Activated CD4-positive, CD25-positive, alpha-beta regulatory T cell treated with anti-CD3 and anti-CD28 coated beads, Interleukin-2, amount 50 U/mL, for 72 hours (primary cell): ENCODE results near the gene KCTD1.

Source experiments
- DNase-seq: peaks from one replicate; pipeline ENCODE4 v3.0.0; 2021

KCTD1 gene

GRCh38 chr18:26519114-26519513, 29.2 kb downstream of the KCTD1 start:
- DNase-seq: no peak

- DNase-seq: no peak
Observed at GRCh38 chr18:26516964-26517363, 31.4 kb downstream of the KCTD1 start.

- no peak for DNase-seq
Observed at GRCh38 chr18:26515643-26516487, 32.5 kb downstream of the KCTD1 start.

GRCh38 chr18:26511339-26512071, 36.8 kb downstream of the KCTD1 start:
- no peak for DNase-seq

- DNase-seq: no peak
Observed at GRCh38 chr18:26510337-26510736, 38.0 kb downstream of the KCTD1 start.

GRCh38 chr18:26506012-26506411, 42.3 kb downstream of the KCTD1 start:
- no peak for DNase-seq

GRCh38 chr18:26504831-26505230, 43.5 kb downstream of the KCTD1 start:
- DNase-seq: no peak

GRCh38 chr18:26503382-26503781, 45.0 kb downstream of the KCTD1 start:
- no peak for DNase-seq

GRCh38 chr18:26502823-26503222, 45.5 kb downstream of the KCTD1 start:
- DNase-seq: no peak

- no peak for DNase-seq
Observed at GRCh38 chr18:26497866-26498265, 50.5 kb downstream of the KCTD1 start.

GRCh38 chr18:26496528-26496927, 51.8 kb downstream of the KCTD1 start:
- DNase-seq: no peak

GRCh38 chr18:26495287-26495686, 53.1 kb downstream of the KCTD1 start:
- no peak for DNase-seq

GRCh38 chr18:26493021-26493420, 55.3 kb downstream of the KCTD1 start:
- no peak for DNase-seq

- no peak for DNase-seq
Observed at GRCh38 chr18:26491194-26491816, 57.0 kb downstream of the KCTD1 start.

- no peak for DNase-seq
Observed at GRCh38 chr18:26489881-26490280, 58.5 kb downstream of the KCTD1 start.

GRCh38 chr18:26489191-26489590, 59.2 kb downstream of the KCTD1 start:
- no peak for DNase-seq

GRCh38 chr18:26488417-26489009, 59.8 kb downstream of the KCTD1 start:
- no peak for DNase-seq

GRCh38 chr18:26487437-26487836, 60.9 kb downstream of the KCTD1 start:
- DNase-seq: no peak

- DNase-seq: no peak
Observed at GRCh38 chr18:26483633-26484032, 64.7 kb downstream of the KCTD1 start.

GRCh38 chr18:26482569-26482968, 65.8 kb downstream of the KCTD1 start:
- no peak for DNase-seq

- DNase-seq: no peak
Observed at GRCh38 chr18:26480897-26481795, 67.2 kb downstream of the KCTD1 start.

GRCh38 chr18:26479681-26480079, 68.7 kb downstream of the KCTD1 start:
- DNase-seq: no peak
